IPS DF 6.9 (cell line): ENCODE results near the gene PCBD2.

Experiments
- DNase-seq: peaks from one replicate; pipeline ENCODE4 v3.0.0-alpha.2; 2013; ENCODE audit warnings: low read depth, low spot score
- H3K27ac ChIP-seq: one replicate; pipeline ENCODE4 v1.5.1; 2013; ENCODE audit warnings: low read length, control low read depth
- H3K27me3 ChIP-seq: 2 replicates; pipeline ENCODE4 v1.6.1; 2013; ENCODE audit warnings: mild to moderate bottlenecking, low read length; ENCODE audit not compliant: control insufficient read depth, insufficient read depth
- H3K36me3 ChIP-seq: 2 replicates; pipeline ENCODE4 v1.6.1; 2013; ENCODE audit warnings: low read length; ENCODE audit not compliant: control insufficient read depth, insufficient read depth
- H3K4me1 ChIP-seq: 2 replicates; pipeline ENCODE4 v1.6.1; 2013; ENCODE audit warnings: low read length; ENCODE audit not compliant: control insufficient read depth, insufficient read depth
- H3K4me3 ChIP-seq: 2 replicates; pipeline ENCODE4 v1.5.1; 2013; ENCODE audit warnings: mild to moderate bottlenecking, low read length
- H3K9me3 ChIP-seq: 2 replicates; pipeline ENCODE4 v1.6.1; 2013; ENCODE audit warnings: low read length, inconsistent platforms; ENCODE audit not compliant: control insufficient read depth, insufficient read depth
- WGBS: extraction: QIAGEN DNeasy Blood & Tissue Kit; methylation state at CpG from one replicate; pipeline ENCODE4 v1.1.7; 2013; ENCODE audit warnings: mixed read lengths, missing lambda C conversion rate; ENCODE audit not compliant: insufficient read length, insufficient coverage; 5-methylcytosine and 5-hydroxymethylcytosine counted together

Gene PCBD2

DNA sequence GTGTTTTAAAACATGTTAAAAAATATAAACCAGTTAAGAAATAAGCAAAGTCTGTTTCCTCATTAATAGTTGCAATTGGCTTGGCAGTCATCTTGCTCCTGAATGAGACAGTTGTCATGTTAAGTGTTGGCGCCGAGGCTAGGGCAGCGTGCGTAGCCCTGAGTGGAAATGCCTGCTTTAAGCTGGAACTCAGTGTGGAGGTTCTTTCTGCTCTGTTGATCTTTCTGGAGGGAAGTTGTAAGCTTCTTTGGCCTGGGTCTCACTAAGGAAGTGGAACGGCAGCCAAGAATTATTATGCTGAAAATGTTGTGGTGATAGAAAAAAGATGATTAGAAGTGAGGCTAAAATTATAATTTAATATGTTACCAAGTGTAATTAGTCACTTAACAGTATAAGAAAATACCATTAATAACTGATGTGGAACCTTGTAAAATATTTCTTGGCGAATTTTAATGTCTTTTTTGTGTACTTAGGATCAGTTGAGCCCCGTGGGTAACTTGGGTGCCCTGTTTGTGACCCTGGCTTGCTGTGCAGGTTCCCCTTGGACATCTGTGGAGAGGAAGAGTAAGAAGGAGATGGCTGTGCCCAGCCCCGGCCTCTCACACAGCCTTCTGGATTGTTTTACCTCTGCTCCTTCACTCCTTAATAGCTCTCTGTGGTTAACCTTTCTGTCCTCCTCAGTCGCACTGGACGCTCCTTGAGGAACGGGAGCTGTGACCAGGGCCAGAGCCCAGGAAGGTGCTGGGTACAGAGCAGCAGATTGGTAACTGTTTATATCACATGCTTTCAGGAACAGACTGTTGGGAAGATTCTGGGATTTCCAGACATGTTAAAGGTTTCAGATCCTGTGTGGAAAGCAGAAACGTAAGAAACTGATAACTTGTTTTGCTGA is 31.0 kb downstream of the PCBD2 start:
- Histone ChIP-seq H3K4me1 (no peaks in the 10 kb centered on the region), H3K36me3 (no peaks in the 10 kb centered on the region), H3K9me3 (no peaks in the 10 kb centered on the region), H3K27ac (no peak overlapping the region), H3K4me3 (no peak overlapping the region), H3K27me3 (no peaks in the 10 kb centered on the region; the same call in 1 of the 2 replicates)
- WGBS: no CpG with 5 or more reads among the region's 12 CpGs
- DNase-seq: no peak

DNA sequence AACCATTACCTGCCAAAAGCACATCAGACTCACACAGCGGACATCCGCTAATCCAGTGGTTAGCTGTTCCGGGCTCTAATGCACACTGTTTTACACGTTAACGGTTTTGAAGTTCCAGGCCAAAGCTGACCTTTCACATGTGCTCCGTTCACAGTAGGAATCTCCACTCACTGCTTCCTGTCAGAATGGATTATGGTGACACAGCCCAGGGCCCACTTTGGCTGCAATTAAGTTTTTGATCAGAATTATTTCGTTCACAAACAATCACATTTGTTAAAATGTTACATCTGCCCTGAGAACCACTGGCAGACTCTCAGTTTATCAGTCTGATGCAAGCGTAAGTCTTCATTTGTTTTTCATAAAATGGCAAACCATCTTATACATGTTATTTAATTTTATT is 32.6 kb downstream of the PCBD2 start:
- no peaks in the 10 kb centered on the region for H3K36me3 ChIP-seq
- no peak for DNase-seq
- no peaks in the 10 kb centered on the region; the same call in 1 of the 2 replicates for H3K27me3 ChIP-seq
- no peaks in the 10 kb centered on the region for H3K4me1 ChIP-seq
- H3K4me3 ChIP-seq: no peak overlapping the region
- WGBS: no CpG with 5 or more reads among the region's 8 CpGs
- H3K9me3 ChIP-seq: no peaks in the 10 kb centered on the region
- H3K27ac ChIP-seq: no peak overlapping the region

DNA sequence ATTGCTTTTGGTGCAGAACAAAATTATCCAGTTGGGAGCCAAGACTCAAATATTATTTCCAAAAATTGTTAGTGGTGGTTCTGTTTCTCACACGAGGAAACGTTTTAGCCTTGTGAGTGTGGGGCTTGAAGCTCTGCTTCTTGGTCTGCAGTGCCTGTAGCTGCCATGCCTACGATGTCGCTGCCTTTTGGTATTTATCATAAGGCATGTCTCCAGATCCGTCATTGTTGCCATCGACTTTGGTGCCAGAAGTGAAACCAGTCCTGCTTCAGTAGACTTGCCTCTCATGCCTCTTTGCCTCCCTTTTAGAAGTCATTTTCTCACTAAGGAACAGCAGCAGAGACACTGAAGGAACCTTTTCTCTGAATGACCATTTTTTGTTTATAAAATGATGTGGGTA is 33.1 kb downstream of the PCBD2 start:
- DNase-seq: no peak
- Histone ChIP-seq H3K4me1 (no peaks in the 10 kb centered on the region), H3K36me3 (no peaks in the 10 kb centered on the region), H3K9me3 (no peaks in the 10 kb centered on the region), H3K4me3 (no peak overlapping the region), H3K27me3 (no peaks in the 10 kb centered on the region; the same call in 1 of the 2 replicates), H3K27ac (no peak overlapping the region)
- no CpG with 5 or more reads among the region's 6 CpGs for WGBS

DNA sequence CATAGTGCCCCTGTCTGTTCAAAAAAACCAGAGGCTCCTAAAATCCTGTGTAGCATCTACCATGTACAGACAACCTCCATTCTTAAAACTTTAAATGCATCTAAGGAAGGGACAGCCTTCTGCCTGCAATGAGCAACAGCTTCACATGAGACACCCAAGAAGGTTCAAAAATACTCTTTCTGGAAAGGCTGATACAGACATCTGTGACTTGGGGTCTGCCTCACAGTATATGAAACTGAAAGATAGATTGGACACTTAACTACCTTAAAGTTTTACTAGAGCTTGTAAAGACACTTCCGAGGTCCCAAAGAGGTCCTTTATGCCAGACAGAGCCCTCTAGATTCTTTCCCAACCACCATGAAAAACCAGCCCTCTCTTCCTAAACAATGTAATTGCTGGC is 34.6 kb downstream of the PCBD2 start:
- Histone ChIP-seq H3K4me1 (no peaks in the 10 kb centered on the region), H3K36me3 (no peaks in the 10 kb centered on the region), H3K4me3 (no peak overlapping the region), H3K27me3 (no peaks in the 10 kb centered on the region; the same call in 1 of the 2 replicates), H3K27ac (no peak overlapping the region), H3K9me3 (no peaks in the 10 kb centered on the region)
- no peak for DNase-seq
- WGBS: no CpG with 5 or more reads among the region's 1 CpG

DNA sequence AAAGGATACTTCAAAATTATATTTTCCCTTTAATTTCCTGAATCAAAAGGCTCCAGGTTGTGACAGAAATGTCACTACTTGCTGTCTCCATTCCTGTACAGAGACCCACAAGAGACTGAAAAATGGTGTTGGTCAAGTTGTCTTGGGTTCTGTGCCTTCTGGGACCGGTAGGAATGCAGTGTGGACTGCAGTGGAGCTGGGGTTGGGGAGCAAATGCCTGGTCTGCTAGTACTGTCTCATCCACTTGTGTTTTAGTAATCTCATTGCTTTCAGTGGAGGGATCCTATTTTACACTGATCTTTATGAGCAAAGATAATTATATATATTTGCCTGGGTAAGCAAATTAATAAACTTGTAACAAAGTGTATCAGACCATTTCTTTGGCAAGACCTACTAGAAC is 38.6 kb downstream of the PCBD2 start:
- Histone ChIP-seq H3K9me3 (no peaks in the 10 kb centered on the region), H3K36me3 (no peaks in the 10 kb centered on the region), H3K4me3 (no peak overlapping the region), H3K4me1 (no peaks in the 10 kb centered on the region), H3K27me3 (no peaks in the 10 kb centered on the region), H3K27ac (no peak overlapping the region)
- DNase-seq: no peak
- no CpG with 5 or more reads among the region's 1 CpG for WGBS

DNA sequence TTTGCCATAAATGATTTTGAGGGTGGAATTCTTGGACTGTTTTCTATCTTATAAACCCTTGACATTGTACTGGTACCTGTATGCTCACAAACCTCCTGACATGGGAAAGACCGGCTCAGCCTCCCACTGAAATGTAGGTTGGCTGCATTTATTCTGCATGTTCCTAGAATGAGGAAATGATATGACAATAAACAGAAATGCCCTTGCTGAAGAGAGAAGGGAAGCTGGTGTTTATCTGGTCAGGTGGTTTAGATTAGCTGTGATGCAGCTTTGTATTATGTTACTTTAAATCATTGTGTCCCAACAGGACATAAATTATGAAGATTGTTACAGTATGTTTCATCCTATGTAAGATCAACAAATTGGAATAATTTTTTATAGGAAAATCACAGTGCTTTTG is 39.7 kb downstream of the PCBD2 start:
- WGBS: no CpG with 5 or more reads among the region's 1 CpG
- no peak overlapping the region for H3K4me3 ChIP-seq
- H3K9me3 ChIP-seq: no peaks in the 10 kb centered on the region
- H3K27me3 ChIP-seq: no peaks in the 10 kb centered on the region
- no peaks in the 10 kb centered on the region for H3K4me1 ChIP-seq
- no peak overlapping the region for H3K27ac ChIP-seq
- no peaks in the 10 kb centered on the region for H3K36me3 ChIP-seq
- no peak for DNase-seq

DNA sequence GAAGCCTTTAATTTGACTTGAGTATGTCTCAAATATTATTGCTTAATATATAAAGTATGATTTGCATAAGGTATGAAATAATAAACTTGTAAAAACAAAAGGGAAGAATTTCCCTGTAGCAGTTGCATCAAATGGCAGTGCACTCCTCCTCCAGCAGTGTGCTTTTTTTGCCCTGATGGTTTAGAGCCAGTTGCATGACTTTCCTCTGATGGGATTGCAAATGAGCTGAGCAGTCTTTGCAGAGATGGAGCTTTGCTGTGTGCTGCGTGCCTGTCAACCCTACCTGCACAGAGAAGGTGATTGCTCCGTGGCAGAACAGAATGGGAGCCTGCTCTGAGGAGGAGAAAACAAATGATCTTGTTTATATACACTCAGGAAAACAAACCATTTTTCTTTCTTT is 40.1 kb downstream of the PCBD2 start:
- no peak overlapping the region for H3K27ac ChIP-seq
- no peaks in the 10 kb centered on the region for H3K36me3 ChIP-seq
- no peaks in the 10 kb centered on the region for H3K27me3 ChIP-seq
- no peak overlapping the region for H3K4me3 ChIP-seq
- WGBS: no CpG with 5 or more reads among the region's 2 CpGs
- no peaks in the 10 kb centered on the region for H3K9me3 ChIP-seq
- H3K4me1 ChIP-seq: no peaks in the 10 kb centered on the region
- DNase-seq: no peak

DNA sequence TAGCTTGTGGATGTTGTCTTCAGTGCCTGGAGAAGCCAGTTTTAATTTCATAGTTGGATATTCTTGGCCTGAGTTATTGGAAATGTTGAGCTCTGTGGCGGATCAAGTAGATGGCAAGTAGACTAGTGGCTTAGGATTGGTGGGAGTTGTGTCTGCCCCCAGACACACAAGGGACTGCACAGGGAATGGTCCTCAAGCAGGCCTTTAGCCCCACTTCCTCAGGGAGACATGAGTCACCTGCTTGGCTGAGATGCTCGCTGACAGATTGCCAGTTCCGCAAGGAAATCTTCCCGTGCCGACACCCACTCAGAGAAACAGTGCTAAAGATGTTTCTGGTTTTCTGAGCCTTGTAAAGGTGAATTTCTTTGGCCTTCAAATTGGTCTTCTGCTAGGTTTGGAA is 44.0 kb downstream of the PCBD2 start:
- no peaks in the 10 kb centered on the region for H3K36me3 ChIP-seq
- no peak for DNase-seq
- H3K27ac ChIP-seq: no peak overlapping the region
- no peaks in the 10 kb centered on the region for H3K27me3 ChIP-seq
- no CpG with 5 or more reads among the region's 5 CpGs for WGBS
- no peaks in the 10 kb centered on the region for H3K9me3 ChIP-seq
- no peaks in the 10 kb centered on the region for H3K4me1 ChIP-seq
- H3K4me3 ChIP-seq: no peak overlapping the region

DNA sequence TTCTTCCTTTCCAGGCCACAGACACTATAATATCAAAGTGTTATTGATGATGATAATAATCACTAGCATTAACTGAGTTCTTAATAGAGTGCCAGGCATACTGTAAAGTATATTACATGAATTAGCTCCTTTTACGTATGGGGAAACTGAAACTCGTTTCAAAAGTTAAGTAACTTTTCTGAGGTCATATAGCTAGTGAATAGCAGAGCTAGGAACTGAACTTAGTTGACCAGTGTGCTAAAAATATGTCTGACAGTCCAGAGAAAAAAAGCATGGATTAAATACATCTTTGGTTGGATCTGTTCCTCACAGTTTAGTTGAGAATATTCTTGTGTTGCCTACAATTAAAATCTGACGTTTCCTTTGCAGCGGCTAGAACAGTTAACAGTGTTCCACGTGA is 44.4 kb downstream of the PCBD2 start:
- Histone ChIP-seq H3K27ac (no peak overlapping the region), H3K36me3 (no peaks in the 10 kb centered on the region), H3K27me3 (no peaks in the 10 kb centered on the region), H3K9me3 (no peaks in the 10 kb centered on the region), H3K4me3 (no peak overlapping the region), H3K4me1 (no peaks in the 10 kb centered on the region)
- no CpG with 5 or more reads among the region's 5 CpGs for WGBS
- DNase-seq: no peak

DNA sequence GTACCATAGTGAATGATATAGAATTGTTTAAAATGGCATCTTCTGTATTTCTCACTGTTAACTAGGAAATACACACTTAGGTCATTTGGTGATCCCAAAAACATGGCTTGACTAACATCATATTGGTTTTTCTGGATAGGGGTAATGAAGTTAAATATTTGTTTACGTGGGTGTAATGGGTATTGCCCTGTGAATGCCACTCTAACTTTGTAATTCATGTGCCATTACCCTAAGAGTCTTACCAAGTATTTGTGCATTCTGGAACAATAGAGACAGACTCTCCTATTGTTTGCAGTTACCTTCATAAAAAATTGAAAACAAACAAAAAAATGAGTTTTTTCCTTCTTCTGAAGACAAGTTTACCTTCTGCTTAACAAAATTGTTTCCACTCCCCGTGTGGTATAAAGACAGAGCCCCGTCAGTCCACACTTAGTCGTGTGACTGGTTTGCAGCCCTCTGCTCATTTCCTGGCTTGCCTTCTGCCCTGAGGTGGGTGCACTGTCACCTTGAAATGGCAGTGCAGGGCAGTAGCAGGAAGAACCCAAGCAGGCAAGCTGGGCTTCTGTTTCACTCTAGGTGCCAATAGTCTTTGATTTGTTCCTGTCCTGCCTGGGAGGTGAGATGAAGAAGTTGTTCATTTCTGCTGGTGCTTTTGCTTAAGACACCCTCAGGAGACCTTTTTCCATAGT is 53.1 kb downstream of the PCBD2 start:
- no peak overlapping the region for H3K27ac ChIP-seq
- DNase-seq: no peak

More for the DNA sequence above, 53.1 kb downstream of the PCBD2 start:
- no peaks in the 10 kb centered on the region for H3K4me1 ChIP-seq
- no peaks in the 10 kb centered on the region for H3K9me3 ChIP-seq
- no peaks in the 10 kb centered on the region for H3K27me3 ChIP-seq
- no peaks in the 10 kb centered on the region for H3K36me3 ChIP-seq
- no CpG with 5 or more reads among the region's 4 CpGs for WGBS
- H3K4me3 ChIP-seq: no peak overlapping the region
